A549 (cell line): Measurements from ENCODE around the gene SFT2D1. TPM values are rescaled to one million over a fixed set of nuclear protein-coding genes. Genes with fewer than 3 reads are reported as not detected.
"Not testable (repeated sequence)": the region's sequence is repeated elsewhere in the genome, so short reads cannot be mapped to it uniquely, and the experiment has no call there.

Experiments
- ATAC-seq, 2 experiments: fragments of 200-7000 bp in 1 of 2; fragments of >200 bp in 1 of 2; cut with Nextera tagmentation in 1 of 2; cut with Tn5 transposase in 1 of 2; 3 replicates each; pipeline versions ENCODE4 v1.8.0 to v1.9.1; 2018 to 2020; ENCODE audit warnings: mild to moderate bottlenecking in 1 of 2, moderate library complexity in 1 of 2
- CTCF ChIA-PET: fragments of 300-600 bp; sonication (Branson Sonifier 250); formaldehyde crosslinking; extraction: SDS; loops from one replicate; lab custom pipeline; 2021; ENCODE audit warnings: antibody characterized with exemption, inconsistent platforms; lab: Yijun Ruan, JAX
- POLR2A ChIA-PET: fragments of 350-600 bp; formaldehyde crosslinking; extraction: SDS; loops from one replicate; lab custom pipeline; 2021; ENCODE audit warnings: antibody characterized with exemption, inconsistent platforms; lab: Yijun Ruan, JAX
- DNase-seq, 2 experiments: peaks; one replicate each; pipeline versions ENCODE4 v3.0.0 to v3.0.0-alpha.2; 2011 to 2016; ENCODE audit warnings: low read depth in 1 of 2, low spot score in 1 of 2
- FAIRE-seq: peaks from 2 replicates; lab custom pipeline; 2011; peaks lifted over from hg19 to GRCh38; lab: Jason Lieb, UNC
- H3K27ac ChIP-seq, 2 experiments: fragments of >200 bp; sonication (Bioruptor Twin); formaldehyde crosslinking; 3 replicates each; pipeline ENCODE4 v1.5.1; 2016 to 2017
- H3K4me1 ChIP-seq: fragments of >200 bp; sonication (Bioruptor Twin); formaldehyde crosslinking; 3 replicates; pipeline ENCODE4 v1.6.1; 2016
- H3K4me2 ChIP-seq: fragments of >200 bp; sonication (Bioruptor Twin); formaldehyde crosslinking; 3 replicates; pipeline ENCODE4 v1.6.1; 2016
- H3K4me3 ChIP-seq: fragments of >200 bp; sonication (Bioruptor Twin); formaldehyde crosslinking; 3 replicates; pipeline ENCODE4 v1.5.1; 2016
- H3K9me3 ChIP-seq: fragments of >200 bp; sonication (Bioruptor Twin); formaldehyde crosslinking; 3 replicates; pipeline ENCODE4 v1.6.1; 2016
- CHD4 ChIP-seq: fragments of 200-600 bp; sonication (generic); IDR thresholded peaks from 2 replicates; pipeline ENCODE4 v1.6.1; 2016; ENCODE audit warnings: antibody characterized with exemption, mild to moderate bottlenecking, borderline replicate concordance
- ESRRA ChIP-seq: fragments of 150-350 bp; IDR thresholded peaks from 2 replicates; pipeline ENCODE4 v1.6.1; 2014; ENCODE audit warnings: mild to moderate bottlenecking, low read length, borderline replicate concordance
- HEYL ChIP-seq: fragments of 250-450 bp; sonication (Bioruptor Pico); IDR thresholded peaks from 2 replicates; pipeline ENCODE4 v1.8.0; 2021; ENCODE audit warnings: mild to moderate bottlenecking, moderate library complexity
- HOXA7 ChIP-seq: fragments of 250-450 bp; sonication (Bioruptor Pico); IDR thresholded peaks from 2 replicates; pipeline ENCODE4 v1.5.0; 2020; ENCODE audit warnings: mild to moderate bottlenecking, moderate library complexity
- HOXB13 ChIP-seq: fragments of 250-450 bp; sonication (Bioruptor Pico); IDR thresholded peaks from 2 replicates; pipeline ENCODE4 v1.5.0; 2020; ENCODE audit warnings: low read depth, mild to moderate bottlenecking, moderate library complexity
- KDM5A ChIP-seq: fragments of 200-600 bp; sonication (generic); IDR thresholded peaks from 2 replicates; pipeline ENCODE4 v1.6.1; 2016; ENCODE audit warnings: antibody characterized with exemption, mild to moderate bottlenecking
- MYC ChIP-seq: IDR thresholded peaks from 2 replicates; pipeline ENCODE4 v1.6.1; 2012; ENCODE audit warnings: mild to moderate bottlenecking, inconsistent platforms, low read length, improper control_type of control experiment, borderline replicate concordance
- NPAS2 ChIP-seq: fragments of 250-450 bp; sonication (Bioruptor Pico); IDR thresholded peaks from 2 replicates; pipeline ENCODE4 v1.8.0; 2022; ENCODE audit warnings: mild to moderate bottlenecking, moderate library complexity, borderline replicate concordance
- PHF8 ChIP-seq: fragments of 200-600 bp; sonication (generic); IDR thresholded peaks from 2 replicates; pipeline ENCODE4 v1.6.1; 2016; ENCODE audit warnings: low read depth, mild to moderate bottlenecking, antibody characterized with exemption, moderate library complexity, borderline replicate concordance
- RARB ChIP-seq: fragments of 250-450 bp; sonication (Bioruptor Pico); IDR thresholded peaks from 2 replicates; pipeline ENCODE4 v1.8.0; 2021; ENCODE audit warnings: mild to moderate bottlenecking, moderate library complexity
- SMC3 ChIP-seq: fragments of >200 bp; sonication (Bioruptor Twin); formaldehyde crosslinking; IDR thresholded peaks from 3 replicates; pipeline ENCODE4 v1.6.1; 2018; ENCODE audit warnings: inconsistent platforms
- ZFP36 ChIP-seq: fragments of 450-650 bp; IDR thresholded peaks from 2 replicates; pipeline ENCODE4 v1.6.1; 2014; ENCODE audit warnings: borderline replicate concordance; ENCODE audit not compliant: partially characterized antibody
- ZSCAN20 ChIP-seq: fragments of 250-450 bp; sonication (Bioruptor Pico); IDR thresholded peaks from 2 replicates; pipeline ENCODE4 v1.8.0; 2022; ENCODE audit warnings: mild to moderate bottlenecking, moderate library complexity
- WGBS: methylation state at CpG from one replicate; pipeline ENCODE4 v1.1.6; 2017; ENCODE audit errors: missing lambda C conversion rate; 5-methylcytosine and 5-hydroxymethylcytosine counted together
- polyA plus RNA-seq, 4 experiments: library from polyadenylated mRNA; depleted of rRNA in 3 of 4; stranded (reverse); fragments of >200 nt; fragmentation: RNase III in 1 of 4; extraction: RNeasy Plus Mini Kit Qiagen cat#74134 plus additional on column Dnase treatment in 1 of 4; gene quantifications; 2 replicates in 3 of 4; 3 replicates in 1 of 4; pipeline ENCODE4 v1.2.3, GENCODE V29; 2011 to 2017
- TF ChIP-seq, protein P1 (sequence below): fragments of 250-450 bp; sonication (Bioruptor Pico); IDR thresholded peaks from 2 replicates; pipeline ENCODE4 v1.5.0; 2021; ENCODE audit warnings: mild to moderate bottlenecking, moderate library complexity, borderline replicate concordance
- TF ChIP-seq, protein P2 (sequence below): fragments of 150-350 bp; IDR thresholded peaks from 2 replicates; pipeline ENCODE4 v1.6.1; 2014; ENCODE audit warnings: low read depth, mild to moderate bottlenecking, low read length
- TF ChIP-seq, protein P3 (sequence below): fragments of >200 bp; sonication (Bioruptor Twin); formaldehyde crosslinking; IDR thresholded peaks from 2 replicates; pipeline ENCODE4 v1.6.1; 2016
- TF ChIP-seq, protein P4 (sequence below): fragments of 250-450 bp; sonication (Bioruptor Pico); IDR thresholded peaks from 2 replicates; pipeline ENCODE4 v1.5.0; 2020; ENCODE audit warnings: low read depth, mild to moderate bottlenecking, moderate library complexity
- TF ChIP-seq, protein P5 (sequence below): fragments of 450-650 bp; IDR thresholded peaks from 2 replicates; pipeline ENCODE4 v1.6.1; 2014; ENCODE audit warnings: antibody characterized with exemption

Gene SFT2D1
- polyA plus RNA-seq, 2 of the 4 experiments (the other 2 are of a cell fraction), result 48.1 to 74.4 TPM

DNA sequence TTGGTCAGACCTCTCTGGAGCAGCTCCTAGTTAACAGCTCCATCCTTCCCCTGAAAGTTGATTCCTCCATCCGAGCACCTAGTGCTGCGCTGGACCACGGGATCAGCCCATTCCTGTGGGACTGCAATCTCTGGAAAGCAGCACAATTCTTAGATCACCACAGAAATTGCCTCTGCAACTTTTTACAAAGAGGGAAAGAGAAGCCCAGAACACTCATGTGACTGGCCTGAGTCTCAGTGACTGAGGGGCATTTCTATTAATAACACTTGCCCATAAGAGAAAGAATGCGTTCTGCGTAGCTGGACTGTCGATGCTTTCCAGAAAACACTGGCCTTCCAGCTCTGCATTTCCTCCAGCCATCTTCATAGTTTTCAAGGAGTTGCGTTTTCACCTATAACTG, 22.1 kb upstream of the SFT2D1 start:
- no peak for TF ChIP-seq MYC
- no peak for TF ChIP-seq KDM5A
- TF ChIP-seq HOXA7, result no peak
- no peak for TF ChIP-seq HOXB13 (CRISPR knock-in tag)
- TF ChIP-seq NPAS2, result no peak
- TF ChIP-seq ZFP36, result no peak
- TF ChIP-seq ZSCAN20 (CRISPR knock-in tag), result no peak
- Histone ChIP-seq H3K4me2 (no peak overlapping the region), H3K9me3 (no peaks in the 10 kb centered on the region), H3K27ac (no peak overlapping the region), H3K4me3 (no peak overlapping the region), H3K4me1 (no peaks in the 10 kb centered on the region)
- ChIA-PET CTCF (no interaction called here), POLR2A (no interaction called here)
- ATAC-seq (no peak), FAIRE-seq (no peak), DNase-seq (no peak)
- 82% methylated on average over 7 of the region's 7 CpGs for WGBS

DNA sequence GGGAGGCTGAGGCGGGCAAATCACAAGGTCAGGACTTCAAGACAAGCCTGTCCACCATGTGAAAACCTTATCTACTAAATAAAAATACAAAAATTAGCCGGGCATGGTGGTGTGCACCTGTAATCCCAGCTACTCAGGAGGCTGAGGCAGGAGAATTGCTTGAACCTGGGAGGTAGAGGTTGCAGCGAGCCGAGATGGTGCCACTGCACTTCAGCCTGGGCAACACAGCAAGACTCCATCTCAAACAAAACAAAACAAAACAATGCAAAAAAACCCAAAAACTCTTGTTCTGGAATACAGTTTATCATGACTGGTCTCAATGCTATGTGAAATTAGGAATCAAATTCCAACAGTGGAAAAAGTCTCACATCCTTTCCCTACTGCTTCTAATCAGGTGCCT, 20.1 kb upstream of the SFT2D1 start:
- POLR2A ChIA-PET, FAIRE-seq, ATAC-seq, H3K4me2 ChIP-seq, CTCF ChIA-PET, H3K4me1 ChIP-seq, DNase-seq, H3K4me3 ChIP-seq, H3K9me3 ChIP-seq, H3K27ac ChIP-seq: not testable (repeated sequence)
- 71% methylated on average over 4 of the region's 4 CpGs for WGBS

DNA sequence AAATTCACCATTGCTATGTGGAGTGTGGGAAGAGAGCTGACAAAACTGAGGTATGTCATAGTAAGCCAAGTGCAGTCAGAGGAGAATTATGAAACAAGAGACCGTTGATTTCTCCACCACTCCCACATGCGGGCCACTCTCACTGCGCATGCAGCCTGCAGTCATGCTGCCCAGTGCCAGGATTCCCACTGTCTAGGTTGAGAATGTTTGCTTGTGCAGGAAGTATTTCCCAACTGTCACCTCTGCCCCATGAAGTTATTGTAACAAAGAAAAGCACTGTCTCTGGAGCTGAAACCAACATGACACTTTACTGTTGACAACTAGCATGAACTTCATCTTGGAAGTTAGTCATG, 18.7 kb upstream of the SFT2D1 start:
- Histone ChIP-seq H3K9me3 (no peaks in the 10 kb centered on the region), H3K4me3 (no peak overlapping the region), H3K4me2 (no peak overlapping the region), H3K27ac (no peak overlapping the region), H3K4me1 (no peaks in the 10 kb centered on the region)
- ChIA-PET CTCF (no interaction called here), POLR2A (no interaction called here)
- ATAC-seq, result no peak
- no peak for TF ChIP-seq SMC3
- TF ChIP-seq, protein P1, sequence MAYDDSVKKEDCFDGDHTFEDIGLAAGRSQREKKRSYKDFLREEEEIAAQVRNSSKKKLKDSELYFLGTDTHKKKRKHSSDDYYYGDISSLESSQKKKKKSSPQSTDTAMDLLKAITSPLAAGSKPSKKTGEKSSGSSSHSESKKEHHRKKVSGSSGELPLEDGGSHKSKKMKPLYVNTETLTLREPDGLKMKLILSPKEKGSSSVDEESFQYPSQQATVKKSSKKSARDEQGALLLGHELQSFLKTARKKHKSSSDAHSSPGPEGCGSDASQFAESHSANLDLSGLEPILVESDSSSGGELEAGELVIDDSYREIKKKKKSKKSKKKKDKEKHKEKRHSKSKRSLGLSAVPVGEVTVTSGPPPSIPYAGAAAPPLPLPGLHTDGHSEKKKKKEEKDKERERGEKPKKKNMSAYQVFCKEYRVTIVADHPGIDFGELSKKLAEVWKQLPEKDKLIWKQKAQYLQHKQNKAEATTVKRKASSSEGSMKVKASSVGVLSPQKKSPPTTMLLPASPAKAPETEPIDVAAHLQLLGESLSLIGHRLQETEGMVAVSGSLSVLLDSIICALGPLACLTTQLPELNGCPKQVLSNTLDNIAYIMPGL (CRISPR knock-in tag), result no peak
- TF ChIP-seq HOXA7, result no peak
- no peak for TF ChIP-seq CHD4
- no peak for TF ChIP-seq ESRRA
- TF ChIP-seq, protein P2, sequence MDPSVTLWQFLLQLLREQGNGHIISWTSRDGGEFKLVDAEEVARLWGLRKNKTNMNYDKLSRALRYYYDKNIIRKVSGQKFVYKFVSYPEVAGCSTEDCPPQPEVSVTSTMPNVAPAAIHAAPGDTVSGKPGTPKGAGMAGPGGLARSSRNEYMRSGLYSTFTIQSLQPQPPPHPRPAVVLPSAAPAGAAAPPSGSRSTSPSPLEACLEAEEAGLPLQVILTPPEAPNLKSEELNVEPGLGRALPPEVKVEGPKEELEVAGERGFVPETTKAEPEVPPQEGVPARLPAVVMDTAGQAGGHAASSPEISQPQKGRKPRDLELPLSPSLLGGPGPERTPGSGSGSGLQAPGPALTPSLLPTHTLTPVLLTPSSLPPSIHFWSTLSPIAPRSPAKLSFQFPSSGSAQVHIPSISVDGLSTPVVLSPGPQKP, result no peak
- no peak for TF ChIP-seq NPAS2
- TF ChIP-seq RARB (CRISPR knock-in tag), result no peak
- TF ChIP-seq, protein P3, sequence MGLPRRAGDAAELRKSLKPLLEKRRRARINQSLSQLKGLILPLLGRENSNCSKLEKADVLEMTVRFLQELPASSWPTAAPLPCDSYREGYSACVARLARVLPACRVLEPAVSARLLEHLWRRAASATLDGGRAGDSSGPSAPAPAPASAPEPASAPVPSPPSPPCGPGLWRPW, result no peak
- no peak for TF ChIP-seq ZFP36
- no peak for TF ChIP-seq PHF8
- no peak for TF ChIP-seq HEYL
- no peak for TF ChIP-seq HOXB13 (CRISPR knock-in tag)
- TF ChIP-seq, protein P4, sequence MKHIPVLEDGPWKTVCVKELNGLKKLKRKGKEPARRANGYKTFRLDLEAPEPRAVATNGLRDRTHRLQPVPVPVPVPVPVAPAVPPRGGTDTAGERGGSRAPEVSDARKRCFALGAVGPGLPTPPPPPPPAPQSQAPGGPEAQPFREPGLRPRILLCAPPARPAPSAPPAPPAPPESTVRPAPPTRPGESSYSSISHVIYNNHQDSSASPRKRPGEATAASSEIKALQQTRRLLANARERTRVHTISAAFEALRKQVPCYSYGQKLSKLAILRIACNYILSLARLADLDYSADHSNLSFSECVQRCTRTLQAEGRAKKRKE (CRISPR knock-in tag), result no peak
- TF ChIP-seq, protein P5, sequence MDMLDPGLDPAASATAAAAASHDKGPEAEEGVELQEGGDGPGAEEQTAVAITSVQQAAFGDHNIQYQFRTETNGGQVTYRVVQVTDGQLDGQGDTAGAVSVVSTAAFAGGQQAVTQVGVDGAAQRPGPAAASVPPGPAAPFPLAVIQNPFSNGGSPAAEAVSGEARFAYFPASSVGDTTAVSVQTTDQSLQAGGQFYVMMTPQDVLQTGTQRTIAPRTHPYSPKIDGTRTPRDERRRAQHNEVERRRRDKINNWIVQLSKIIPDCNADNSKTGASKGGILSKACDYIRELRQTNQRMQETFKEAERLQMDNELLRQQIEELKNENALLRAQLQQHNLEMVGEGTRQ, result no peak
- FAIRE-seq, result no peak
- 65% methylated on average over 3 of the region's 3 CpGs for WGBS
- no peak for DNase-seq
